Measurements from ENCODE around the gene OR6Y1. TPM values are rescaled to one million over a fixed set of nuclear protein-coding genes. Genes with fewer than 3 reads are reported as not detected.

OR6Y1 gene
- total and polyA plus RNA-seq, 2 of the 13 experiments (the other 11 are each of a cell fraction or from before 2014, with no cell fraction given), result not detected

Other genes starting within 250 kb of the OR6Y1 start
- gene CD1B, start 222.9 kb downstream of the OR6Y1 start, total RNA-seq (2016; rRNA removed; fragmentation: Illumina TruSeq; extraction: Trizol), result not detected in 2 replicates
- gene CD1B, start 222.9 kb downstream of the OR6Y1 start, polyA plus RNA-seq (2011; rRNA removed), result not detected in 2 replicates
- not detected in 2 replicates for gene CD1E, start 200.5 kb downstream of the OR6Y1 start, total RNA-seq (2016; rRNA removed; fragmentation: Illumina TruSeq; extraction: Trizol)
- not detected in 2 replicates for gene CD1E, start 200.5 kb downstream of the OR6Y1 start, polyA plus RNA-seq (2011; rRNA removed)
- not detected in 2 replicates for gene OR10T2, start 154.9 kb downstream of the OR6Y1 start, total RNA-seq (2016; rRNA removed; fragmentation: Illumina TruSeq; extraction: Trizol)
- not detected in 2 replicates for gene OR10T2, start 154.9 kb downstream of the OR6Y1 start, polyA plus RNA-seq (2011; rRNA removed)
- gene OR10K2, start 128.2 kb downstream of the OR6Y1 start, total RNA-seq (2016; rRNA removed; fragmentation: Illumina TruSeq; extraction: Trizol), result not detected in 2 replicates
- gene OR10K2, start 128.2 kb downstream of the OR6Y1 start, polyA plus RNA-seq (2011; rRNA removed), result not detected in 2 replicates
- gene OR10K1, start 92.6 kb downstream of the OR6Y1 start, total RNA-seq (2016; rRNA removed; fragmentation: Illumina TruSeq; extraction: Trizol), result not detected in 2 replicates
- not detected in 2 replicates for gene OR10K1, start 92.6 kb downstream of the OR6Y1 start, polyA plus RNA-seq (2011; rRNA removed)
- not detected in 2 replicates for gene OR10R2, start 82.2 kb downstream of the OR6Y1 start, total RNA-seq (2016; rRNA removed; fragmentation: Illumina TruSeq; extraction: Trizol)
- gene OR10R2, start 82.2 kb downstream of the OR6Y1 start, polyA plus RNA-seq (2011; rRNA removed), result not detected in 2 replicates
- gene OR6P1, start 16.2 kb upstream of the OR6Y1 start, total RNA-seq (2016; rRNA removed; fragmentation: Illumina TruSeq; extraction: Trizol), result not detected in 2 replicates
- not detected in 2 replicates for gene OR6P1, start 16.2 kb upstream of the OR6Y1 start, polyA plus RNA-seq (2011; rRNA removed)
- not detected in 2 replicates for gene OR10X1, start 25.5 kb upstream of the OR6Y1 start, total RNA-seq (2016; rRNA removed; fragmentation: Illumina TruSeq; extraction: Trizol)
- gene OR10X1, start 25.5 kb upstream of the OR6Y1 start, polyA plus RNA-seq (2011; rRNA removed), result not detected in 2 replicates
- gene OR10Z1, start 50.9 kb upstream of the OR6Y1 start, total RNA-seq (2016; rRNA removed; fragmentation: Illumina TruSeq; extraction: Trizol), result not detected in 2 replicates
- not detected in 2 replicates for gene OR10Z1, start 50.9 kb upstream of the OR6Y1 start, polyA plus RNA-seq (2011; rRNA removed)
- not detected in 2 replicates for gene SPTA1, start 132.3 kb upstream of the OR6Y1 start, total RNA-seq (2016; rRNA removed; fragmentation: Illumina TruSeq; extraction: Trizol)
- gene SPTA1, start 132.3 kb upstream of the OR6Y1 start, polyA plus RNA-seq (2011; rRNA removed), result not detected in 2 replicates
- gene OR6K2, start 146.2 kb upstream of the OR6Y1 start, total RNA-seq (2016; rRNA removed; fragmentation: Illumina TruSeq; extraction: Trizol), result not detected in 2 replicates
- gene OR6K2, start 146.2 kb upstream of the OR6Y1 start, polyA plus RNA-seq (2011; rRNA removed), result not detected in 2 replicates
- not detected in 2 replicates for gene OR6K3, start 166.3 kb upstream of the OR6Y1 start, total RNA-seq (2016; rRNA removed; fragmentation: Illumina TruSeq; extraction: Trizol)
- gene OR6K3, start 166.3 kb upstream of the OR6Y1 start, polyA plus RNA-seq (2011; rRNA removed), result not detected in 2 replicates
- not detected in 2 replicates for gene OR6K6, start 200.3 kb upstream of the OR6Y1 start, total RNA-seq (2016; rRNA removed; fragmentation: Illumina TruSeq; extraction: Trizol)
- gene OR6K6, start 200.3 kb upstream of the OR6Y1 start, polyA plus RNA-seq (2011; rRNA removed), result not detected in 2 replicates
- gene OR6N1, start 217.8 kb upstream of the OR6Y1 start, total RNA-seq (2016; rRNA removed; fragmentation: Illumina TruSeq; extraction: Trizol), result not detected in 2 replicates
- gene OR6N1, start 217.8 kb upstream of the OR6Y1 start, polyA plus RNA-seq (2011; rRNA removed), result not detected in 2 replicates
- gene OR6N2, start 226.8 kb upstream of the OR6Y1 start, total RNA-seq (2016; rRNA removed; fragmentation: Illumina TruSeq; extraction: Trizol), result not detected in 2 replicates
- not detected in 2 replicates for gene OR6N2, start 226.8 kb upstream of the OR6Y1 start, polyA plus RNA-seq (2011; rRNA removed)

Data from HepG2 (cell line).